NT2/D1 (cell line): ENCODE results near the gene PSME1.

Experiments used
- SUZ12 ChIP-seq: IDR thresholded peaks from 2 replicates; pipeline ENCODE4 v1.6.1; 2011; ENCODE audit not compliant: insufficient read length, insufficient read depth; ENCODE audit errors: extremely low read depth
- YY1 ChIP-seq: IDR thresholded peaks from 2 replicates; pipeline ENCODE4 v1.6.1; 2011; ENCODE audit not compliant: insufficient read length, insufficient read depth

GRCh38 chr14:24151404-24152080 is 15.5 kb downstream of the PSME1 start:
- no peak for TF ChIP-seq YY1
- no peak for TF ChIP-seq SUZ12
